GM19035 (cell line): ENCODE measurements around the gene NXPH3.
"Not testable (repeated sequence)": the region's sequence is repeated elsewhere in the genome, so short reads cannot be mapped to it uniquely, and the experiment has no call there.

Source experiments
- ATAC-seq: cut with Tn5 transposase; IDR thresholded peaks from one replicate; pipeline ENCODE4 v1.9.1; 2021; ENCODE audit not compliant: unreplicated experiment

Gene NXPH3

GRCh38 chr17:49575679-49576087 is at the start of gene NXPH3:
TSS of gene NXPH3 (plus strand) at chr17:49575871. CDS start at chr17:49576220, 349 bp downstream.
- no peak for ATAC-seq

GRCh38 chr17:49527927-49528651 is 47.6 kb upstream of the NXPH3 start:
- ATAC-seq = no peak

- ATAC-seq = no peak
Observed at GRCh38 chr17:49528966-49529365, 46.7 kb upstream of the NXPH3 start.

DNA sequence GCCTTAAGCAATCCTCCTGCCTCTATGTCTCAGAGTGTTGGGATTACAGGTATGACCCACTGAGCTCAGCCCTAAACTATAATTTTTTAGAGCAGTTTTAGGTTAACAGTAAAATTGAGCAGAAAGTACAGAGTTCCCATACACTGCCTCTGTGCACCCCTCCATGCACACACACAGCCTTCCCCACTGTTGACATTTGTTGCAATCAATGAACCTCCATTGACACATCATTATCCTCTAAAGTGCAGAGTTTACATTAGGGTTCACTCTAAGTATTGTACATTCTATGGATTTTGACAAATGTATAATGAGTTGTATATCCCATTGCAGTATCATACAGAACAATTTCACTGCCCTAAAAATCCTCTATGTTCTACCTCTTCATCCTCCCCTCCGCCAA is 45.6 kb upstream of the NXPH3 start:
- ATAC-seq = no peak

- ATAC-seq = no peak
Observed at GRCh38 chr17:49543860-49544259, 31.8 kb upstream of the NXPH3 start.

GRCh38 chr17:49545007-49545660 is 30.5 kb upstream of the NXPH3 start:
- ATAC-seq = no peak

DNA sequence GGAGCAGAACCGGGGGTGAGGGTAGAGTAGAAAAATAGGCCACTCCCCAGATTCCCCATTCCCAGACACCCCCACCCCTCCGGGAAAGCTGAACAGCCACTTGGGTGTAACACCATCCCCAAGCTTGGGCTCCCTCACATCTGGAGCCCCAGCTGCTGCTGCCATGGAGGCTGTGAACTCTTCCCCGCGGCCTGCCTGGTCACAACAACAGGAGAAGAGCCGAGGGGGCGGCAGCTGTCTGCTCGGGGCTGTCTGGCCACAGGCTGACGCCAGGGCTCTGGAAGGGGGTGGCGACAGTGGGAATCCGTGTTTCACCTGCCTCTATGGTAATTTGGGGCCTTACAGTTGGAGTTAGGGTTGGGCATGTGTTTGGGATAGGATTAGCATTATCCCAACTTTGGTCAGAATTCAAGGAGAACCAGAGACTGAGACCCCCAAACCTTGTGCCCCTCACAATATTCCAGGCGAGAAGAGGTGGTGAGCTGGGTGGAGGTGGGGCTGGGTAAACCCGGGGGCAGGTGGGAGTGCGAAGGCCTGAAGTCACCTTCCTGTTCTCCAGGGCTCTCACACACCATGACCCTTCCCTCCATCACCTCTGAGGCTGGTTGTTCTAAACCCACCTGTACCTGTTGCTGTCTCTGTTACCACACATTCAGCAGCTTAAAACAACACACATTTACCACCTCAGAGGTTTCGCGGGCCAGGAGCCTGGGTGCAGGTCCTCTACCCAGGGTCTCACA is 29.7 kb upstream of the NXPH3 start:
- ATAC-seq = no peak

- ATAC-seq = no peak
Observed at GRCh38 chr17:49546546-49547535, 28.8 kb upstream of the NXPH3 start.

DNA sequence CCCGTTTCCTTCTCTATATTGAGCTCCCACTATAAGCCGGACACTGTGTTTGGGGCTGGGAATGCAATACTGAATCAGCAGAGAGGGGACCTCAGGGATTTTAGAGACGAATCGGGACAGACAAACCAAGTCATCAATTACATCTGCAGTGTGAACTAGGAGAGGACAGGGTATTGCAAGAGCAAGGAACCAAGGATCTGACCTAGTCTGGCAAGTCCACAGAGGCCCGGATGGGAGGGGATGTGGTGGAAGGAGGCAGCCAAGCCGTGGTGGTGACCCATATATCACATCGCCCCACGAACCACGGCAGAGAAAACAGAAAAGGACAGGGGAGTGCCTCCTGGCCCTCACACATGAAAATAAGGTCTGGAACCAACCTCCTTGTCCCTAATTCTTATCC is 28.1 kb upstream of the NXPH3 start:
- no peak for ATAC-seq

GRCh38 chr17:49548051-49548505 is 27.6 kb upstream of the NXPH3 start:
- no peak for ATAC-seq

DNA sequence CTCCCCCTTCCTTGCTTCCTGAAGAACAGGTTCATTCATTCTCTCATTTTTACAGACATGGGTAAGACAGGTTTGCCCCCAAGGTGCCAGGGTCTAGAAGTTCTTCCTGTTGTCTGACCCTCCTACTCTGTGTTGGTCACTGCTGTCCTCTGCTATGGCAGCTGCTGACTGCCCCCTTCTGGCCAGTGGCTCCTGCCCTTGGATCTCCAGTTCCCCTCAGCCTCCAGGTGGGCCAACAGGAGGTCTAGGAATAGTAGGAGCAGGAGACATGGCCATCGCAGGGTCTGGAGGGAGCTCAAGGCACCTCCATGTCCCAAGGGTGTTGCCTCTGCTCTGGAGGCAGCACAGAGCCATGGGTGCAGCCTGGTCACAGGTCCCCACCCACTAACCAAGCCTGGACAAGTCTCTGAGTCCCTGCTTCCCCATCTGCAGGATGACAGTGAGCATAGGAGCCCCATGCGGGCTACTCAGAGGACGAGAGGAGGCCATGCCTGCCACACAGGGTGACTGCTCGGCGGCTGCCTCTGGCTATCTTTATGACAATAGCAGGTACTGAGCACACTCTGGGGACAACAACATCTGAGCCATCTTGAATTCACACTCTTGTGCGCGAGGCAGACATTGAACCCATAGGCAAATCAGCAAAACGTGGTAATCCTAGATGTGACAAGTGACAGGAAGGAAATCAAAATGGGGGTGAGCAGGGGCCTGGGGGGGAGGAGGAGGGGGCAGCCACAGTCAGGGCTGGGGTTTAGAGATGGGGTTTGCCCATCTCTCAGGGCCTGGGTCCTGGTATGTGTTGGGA is 27.0 kb upstream of the NXPH3 start:
- no peak for ATAC-seq

DNA sequence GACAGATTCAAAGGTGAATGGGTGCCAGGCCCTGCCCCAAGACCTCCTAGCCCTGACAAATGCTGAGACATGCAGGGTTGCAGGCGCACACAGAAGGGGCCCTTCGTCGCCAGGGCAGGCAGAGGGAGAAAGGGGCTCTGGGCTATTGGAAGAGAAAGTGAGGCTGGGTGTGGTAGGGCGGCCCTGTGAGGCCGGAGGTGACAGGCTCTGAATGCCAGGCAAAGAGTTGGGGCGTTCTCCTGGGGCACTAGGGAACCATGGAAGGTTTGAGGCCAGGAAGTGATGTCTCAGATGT is 26.4 kb upstream of the NXPH3 start:
- no peak for ATAC-seq

DNA sequence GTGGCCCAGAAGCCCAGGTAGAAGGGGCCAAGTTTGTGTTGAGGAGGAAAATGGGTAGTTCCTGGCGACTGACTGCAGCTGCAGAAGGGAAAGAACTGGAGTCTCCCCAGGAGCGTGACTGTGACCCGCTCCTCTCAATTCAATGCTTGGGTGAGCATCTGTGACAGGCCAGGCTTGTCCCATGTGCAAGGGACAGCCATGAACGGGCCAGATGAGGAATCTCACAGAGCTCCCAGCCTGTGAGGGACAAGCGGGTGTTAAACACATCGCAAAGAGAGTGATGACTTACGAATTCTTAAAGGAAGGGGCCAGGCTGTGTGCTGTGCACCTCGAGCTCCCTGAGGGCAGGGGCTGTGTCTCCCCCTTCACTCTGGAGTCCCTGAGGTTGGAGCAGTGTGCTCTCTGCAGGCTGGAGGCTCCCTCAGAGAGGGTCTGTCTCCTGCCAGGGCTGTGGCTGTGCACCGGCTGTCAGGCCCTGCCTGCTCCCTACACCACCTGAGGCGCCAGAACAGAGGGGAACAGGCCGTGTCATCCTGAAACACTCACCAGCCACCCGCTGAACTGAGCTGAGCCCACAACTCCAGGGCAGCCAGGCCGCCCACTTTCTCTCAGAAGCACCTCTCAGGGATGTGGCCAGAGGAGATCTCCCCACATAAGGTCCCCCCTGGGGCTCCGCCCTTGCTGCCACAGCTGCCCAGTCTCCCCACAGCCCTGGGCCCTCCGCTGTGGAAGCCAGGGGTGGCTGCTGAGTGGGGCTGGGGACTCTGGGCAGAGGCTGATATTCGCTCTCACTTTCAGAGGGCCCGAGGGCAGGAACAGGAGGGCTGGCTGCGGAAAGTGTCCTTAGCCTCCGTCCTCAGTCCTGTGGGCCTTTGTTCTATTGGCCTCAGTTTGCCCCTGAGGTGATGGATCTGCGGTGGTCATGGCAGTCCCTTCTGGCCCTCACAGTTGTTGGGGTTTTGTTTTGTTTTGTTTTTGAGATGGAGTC is 25.7 kb upstream of the NXPH3 start:
- ATAC-seq = no peak

DNA sequence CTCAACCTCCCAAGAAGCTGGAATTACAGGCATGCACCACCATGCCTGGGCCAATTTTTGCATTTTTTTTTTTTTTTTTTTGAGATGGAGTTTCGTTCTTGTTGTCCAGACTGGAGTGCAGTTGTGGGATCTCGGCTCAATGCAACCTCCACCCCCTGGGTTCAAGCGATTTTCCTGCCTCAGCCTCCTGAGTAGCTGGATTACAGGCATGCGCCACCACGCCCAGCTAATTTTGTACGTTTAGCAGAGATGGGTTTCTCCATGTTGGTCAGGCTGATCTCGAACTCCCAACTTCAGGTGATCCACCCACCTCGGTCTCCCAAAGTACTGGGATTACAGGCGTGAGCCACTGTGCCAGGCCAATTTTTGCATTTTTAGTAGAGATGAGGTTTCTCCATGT is 24.9 kb upstream of the NXPH3 start:
- ATAC-seq = not testable (repeated sequence)

GRCh38 chr17:49551221-49552069 is 24.2 kb upstream of the NXPH3 start:
- ATAC-seq = no peak

DNA sequence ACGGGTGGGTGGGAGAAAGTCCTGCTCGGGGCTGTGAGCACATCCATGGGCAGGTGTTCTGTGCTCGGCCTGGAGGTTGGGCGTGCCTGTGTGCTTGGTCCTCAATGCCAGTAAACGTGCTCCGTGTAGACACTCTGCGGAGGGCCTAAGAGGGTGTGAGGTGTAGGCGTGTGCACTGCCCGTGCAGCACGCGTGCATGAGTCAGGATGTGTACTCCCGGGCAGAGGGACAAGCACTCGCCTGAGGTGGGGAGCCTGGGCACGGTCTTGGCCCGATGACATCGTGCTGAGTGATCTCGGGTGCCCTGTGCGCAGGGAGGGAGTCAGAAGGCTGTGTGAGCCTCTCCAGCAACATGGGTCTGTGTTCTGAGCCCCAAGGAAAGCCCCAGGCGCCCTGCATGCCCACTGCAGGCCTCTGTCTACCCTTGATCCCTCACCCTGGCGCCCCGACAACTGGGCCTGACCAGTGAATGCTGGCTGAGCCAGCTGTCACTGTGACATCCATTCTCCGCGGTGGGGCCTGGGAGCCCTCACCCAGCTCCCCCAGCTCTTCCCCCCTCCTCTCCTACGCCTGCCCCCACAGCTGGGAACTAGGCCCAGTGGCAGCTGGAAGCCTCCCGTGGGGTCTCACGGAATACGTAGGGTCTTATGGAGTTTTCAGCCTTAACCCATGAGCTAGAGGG is 23.5 kb upstream of the NXPH3 start:
- no peak for ATAC-seq

GRCh38 chr17:49553676-49554335 is 21.9 kb upstream of the NXPH3 start:
- no peak for ATAC-seq
